Epithelial cell of proximal tubule (primary cell): Measurements from ENCODE around the gene ADAMTS3. TPM values are rescaled to one million over a fixed set of nuclear protein-coding genes. Genes with fewer than 3 reads are reported as not detected.

Source experiments
- DNase-seq: peaks from one replicate; pipeline ENCODE4 v3.0.0-alpha.2; 2011; ENCODE audit warnings: low read depth
- H3K4me3 ChIP-seq: 2 replicates; pipeline ENCODE4 v1.5.1; 2011; ENCODE audit warnings: low read depth, mild to moderate bottlenecking, low read length
- CTCF ChIP-seq: conservative IDR thresholded peaks from 2 replicates; pipeline ENCODE4 v1.5.1; 2012; ENCODE audit warnings: low read depth, mild to moderate bottlenecking, low read length
- total RNA-seq: library from RNA; depleted of rRNA; stranded (reverse); fragments of >200 nt; gene quantifications from 2 replicates; pipeline ENCODE4 v1.2.3, GENCODE V29; 2015

Gene ADAMTS3
- total RNA-seq, 1 donor from 2014 or later = 4.7 TPM

- no peak for TF ChIP-seq CTCF
- DNase-seq = no peak
- H3K4me3 ChIP-seq = no peak overlapping the region
These were observed 224.6 kb downstream of the ADAMTS3 start for GRCh38 chr4:72344418-72344817.

- no peak for DNase-seq
- no peak for TF ChIP-seq CTCF
- H3K4me3 ChIP-seq = no peak overlapping the region
These were observed 227.6 kb downstream of the ADAMTS3 start for GRCh38 chr4:72341432-72341820.

GRCh38 chr4:72340803-72341431 lies 228.1 kb downstream of the ADAMTS3 start:
- peak; percentile 17 for TF ChIP-seq CTCF
- H3K4me3 ChIP-seq = no peak overlapping the region
- DNase-seq = no peak

- no peak overlapping the region for H3K4me3 ChIP-seq
- DNase-seq = no peak
- TF ChIP-seq CTCF = no peak
These were observed 231.0 kb downstream of the ADAMTS3 start for GRCh38 chr4:72338060-72338459.

- TF ChIP-seq CTCF = no peak
- no peak for DNase-seq
- H3K4me3 ChIP-seq = no peak overlapping the region
These were observed 238.6 kb downstream of the ADAMTS3 start for GRCh38 chr4:72330381-72330780.

- peak; percentile 74 for TF ChIP-seq CTCF
- no peak overlapping the region for H3K4me3 ChIP-seq
- no peak for DNase-seq
These were observed 242.1 kb downstream of the ADAMTS3 start for GRCh38 chr4:72326692-72327632.
